ENCODE data around the gene SPINT1. TPM values are rescaled to one million over a fixed set of nuclear protein-coding genes. Genes with fewer than 3 reads are reported as not detected.

The SPINT1 gene
- total RNA-seq, 1 experiment from 2014 or later = 177 TPM

DNA sequence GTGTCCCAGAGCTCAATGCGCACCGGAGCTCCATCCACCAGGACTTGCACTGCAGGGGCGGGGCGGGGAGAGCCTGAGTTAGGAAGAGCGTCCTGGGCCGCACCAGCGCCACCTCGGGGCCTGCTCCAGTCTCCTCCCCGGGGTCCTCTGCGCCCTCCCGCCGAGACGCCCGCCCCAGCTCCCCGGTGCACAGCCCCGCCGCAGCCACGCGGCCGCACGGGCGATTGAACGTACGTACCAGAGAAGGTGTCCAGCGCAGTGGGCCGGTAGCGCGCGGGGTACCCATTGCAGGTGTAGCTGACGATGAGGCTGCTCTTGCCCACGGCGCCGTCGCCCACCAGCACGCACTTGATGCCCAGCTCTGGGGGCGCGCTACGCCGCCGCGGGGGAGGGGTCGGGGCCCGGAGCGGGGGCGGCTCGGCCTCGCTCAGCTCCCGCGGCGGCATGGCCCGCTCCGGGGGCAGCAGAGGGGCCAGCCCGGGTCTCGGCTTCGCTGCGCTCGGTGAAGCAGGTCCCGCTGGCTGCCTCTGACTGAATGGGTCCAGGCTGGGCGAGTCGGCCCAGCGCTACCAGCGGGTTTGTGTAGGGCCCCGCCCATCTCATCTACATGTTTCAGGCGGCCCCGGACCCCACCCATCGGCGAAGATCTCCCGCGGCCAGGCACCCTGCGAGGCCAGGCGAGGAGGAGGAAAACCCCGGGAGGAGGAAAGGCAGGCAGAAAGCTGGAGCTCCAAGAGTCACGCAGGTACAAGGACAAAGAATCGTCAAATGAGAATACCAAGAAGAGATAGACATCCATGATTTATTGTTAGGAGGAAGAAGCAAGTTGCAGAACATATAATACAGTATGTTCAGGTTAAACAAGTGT is 30.1 kb downstream of the SPINT1 start, which contains the start of gene RHOV:
Gene RHOV, minus strand, starts transcription at position 541 of the 868 bp plus-strand sequence. Its CDS starts 95 bp downstream, at position 446.
- intact Hi-C loops (cut with micrococcal nuclease) = no loop called here
- Histone ChIP-seq H3K9me3 (ENCODE audit: low read length) (no peaks in the 10 kb centered on the region), H2AFZ (ENCODE audit: low read length) (peak within 1 kb of the TSS; percentile 80), H3K27me3 (ENCODE audit: low read length) (no peaks in the 10 kb centered on the region), H3K4me2 (ENCODE audit: low read length) (peak within 1 kb of the TSS; percentile 94), H3K4me1 (ENCODE audit: insufficient read depth, low read length) (peaks cover 36% of the 10 kb centered on the region), H3K4me3 (ENCODE audit: low read length) (peak within 1 kb of the TSS; percentile 92), H3F3A (ENCODE audit: low read length, unreplicated experiment) (no peaks in the 10 kb centered on the region), H3K9ac (ENCODE audit: low read length) (peak within 1 kb of the TSS; percentile 96), H3K27ac (ENCODE audit: low read length) (peak within 1 kb of the TSS; percentile 95), H3K9me2 (replicated peaks; ENCODE audit: low read length) (no peaks in the 10 kb centered on the region), H3K36me3 (ENCODE audit: low read depth, low read length) (0 out of 2 replicates have a peak, but pooled peaks cover 3% of the 10 kb centered on the region), H3K79me2 (ENCODE audit: low read length) (peaks cover 28% of the 10 kb centered on the region), H4K20me1 (ENCODE audit: low read length) (peaks cover 6% of the 10 kb centered on the region; the same call in 1 of the 2 replicates)
- peak; percentile 89 for DNase-seq
- ATAC-seq = peak; percentile 90
- BruUV-seq (replicated peaks) = no TSS peak
- no peak for TF ChIP-seq EZH2 (IDR thresholded peaks at IDR 0.05; ENCODE audit: low read length, unreplicated experiment)
- TF ChIP-seq, protein P1, sequence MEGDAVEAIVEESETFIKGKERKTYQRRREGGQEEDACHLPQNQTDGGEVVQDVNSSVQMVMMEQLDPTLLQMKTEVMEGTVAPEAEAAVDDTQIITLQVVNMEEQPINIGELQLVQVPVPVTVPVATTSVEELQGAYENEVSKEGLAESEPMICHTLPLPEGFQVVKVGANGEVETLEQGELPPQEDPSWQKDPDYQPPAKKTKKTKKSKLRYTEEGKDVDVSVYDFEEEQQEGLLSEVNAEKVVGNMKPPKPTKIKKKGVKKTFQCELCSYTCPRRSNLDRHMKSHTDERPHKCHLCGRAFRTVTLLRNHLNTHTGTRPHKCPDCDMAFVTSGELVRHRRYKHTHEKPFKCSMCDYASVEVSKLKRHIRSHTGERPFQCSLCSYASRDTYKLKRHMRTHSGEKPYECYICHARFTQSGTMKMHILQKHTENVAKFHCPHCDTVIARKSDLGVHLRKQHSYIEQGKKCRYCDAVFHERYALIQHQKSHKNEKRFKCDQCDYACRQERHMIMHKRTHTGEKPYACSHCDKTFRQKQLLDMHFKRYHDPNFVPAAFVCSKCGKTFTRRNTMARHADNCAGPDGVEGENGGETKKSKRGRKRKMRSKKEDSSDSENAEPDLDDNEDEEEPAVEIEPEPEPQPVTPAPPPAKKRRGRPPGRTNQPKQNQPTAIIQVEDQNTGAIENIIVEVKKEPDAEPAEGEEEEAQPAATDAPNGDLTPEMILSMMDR (conservative IDR thresholded peaks at IDR 0.05; ENCODE audit: low read depth, low read length) = peak; percentile 63
- POLR2A ChIA-PET (ENCODE audit: unreplicated experiment) = interaction anchor here (0.6 to 0.9 kb wide), 7 partner anchors 12 to 309 kb away, joined by 3 to 6 read pairs (median 5); no protein-coding TSS in a partner anchor
- CTCF ChIA-PET = interaction anchor here (0.6 to 3.0 kb wide), 13 partner anchors 8 to 305 kb away, joined by 3 to 59 read pairs (median 5); partner anchors contain the start of genes GCHFR, RPUSD2 and VPS18

DNA sequence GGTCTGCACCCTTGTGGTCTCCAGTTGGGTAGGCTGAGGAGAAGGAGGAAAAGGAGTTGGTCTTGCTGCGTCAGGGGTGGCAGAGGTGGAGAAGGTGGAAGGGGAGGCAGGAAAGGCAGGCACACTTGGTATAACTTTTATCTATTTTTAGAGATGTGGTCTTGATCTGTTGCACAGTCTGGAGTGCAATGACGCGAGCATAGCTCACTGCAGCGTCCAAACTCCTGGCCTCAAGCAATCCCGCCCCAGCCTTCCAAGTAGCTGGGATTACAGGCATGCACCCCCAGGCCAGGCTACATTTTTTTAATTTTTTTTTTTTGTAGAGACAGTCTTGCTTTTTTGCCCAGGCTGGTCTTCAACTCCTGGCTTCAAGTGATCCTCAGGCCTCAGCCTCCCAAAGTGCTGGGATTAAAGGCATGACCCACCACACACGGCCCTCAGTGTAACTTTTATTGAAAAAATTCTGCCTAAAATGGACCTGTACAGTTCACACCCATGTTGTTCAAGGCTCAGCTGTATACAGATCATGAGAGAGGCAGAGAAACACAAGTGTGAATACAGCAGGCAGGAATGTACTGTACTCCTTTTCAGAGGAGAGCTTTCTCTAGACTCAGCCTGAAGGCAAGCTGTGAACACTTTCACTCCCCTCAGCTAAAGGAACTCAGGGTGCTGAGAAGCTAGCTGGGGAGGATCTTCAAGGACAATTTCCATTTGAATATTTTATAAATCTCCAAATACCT is 32.3 kb downstream of the SPINT1 start:
- Histone ChIP-seq H3K79me2 (ENCODE audit: low read length) (peaks cover 26% of the 10 kb centered on the region), H3K9me3 (ENCODE audit: low read length) (no peaks in the 10 kb centered on the region), H3F3A (ENCODE audit: low read length, unreplicated experiment) (no peaks in the 10 kb centered on the region), H4K20me1 (ENCODE audit: low read length) (peaks cover 6% of the 10 kb centered on the region; the same call in 1 of the 2 replicates), H3K27me3 (ENCODE audit: low read length) (no peaks in the 10 kb centered on the region), H3K4me2 (ENCODE audit: low read length) (no peak overlapping the region), H3K9ac (ENCODE audit: low read length) (no peak overlapping the region), H3K27ac (ENCODE audit: low read length) (peak overlapping the region; percentile 32; the same call in 1 of the 2 replicates), H3K4me3 (ENCODE audit: low read length) (no peak overlapping the region), H3K9me2 (replicated peaks; ENCODE audit: low read length) (no peaks in the 10 kb centered on the region), H3K4me1 (ENCODE audit: insufficient read depth, low read length) (peaks cover 42% of the 10 kb centered on the region), H3K36me3 (ENCODE audit: low read depth, low read length) (0 out of 2 replicates have a peak, but pooled peaks cover 3% of the 10 kb centered on the region), H2AFZ (ENCODE audit: low read length) (no peak overlapping the region)
- CTCF ChIA-PET = no interaction called here
- TF ChIP-seq EZH2phosphoT487 (IDR thresholded peaks at IDR 0.05; ENCODE audit: borderline replicate concordance, low read length) (no peak), EZH2 (IDR thresholded peaks at IDR 0.05; ENCODE audit: low read length, unreplicated experiment) (no peak)
- TF ChIP-seq, protein P1 (conservative IDR thresholded peaks at IDR 0.05; ENCODE audit: low read depth, low read length) = no peak
- POLR2A ChIA-PET (ENCODE audit: unreplicated experiment) = interaction anchor here (0.5 kb wide), 1 partner anchor 153 kb away, joined by 5 read pairs; no protein-coding TSS in a partner anchor
- BruUV-seq (replicated peaks) = no TSS peak
- no peak for ATAC-seq
- no peak for DNase-seq
- intact Hi-C loops (cut with micrococcal nuclease) = no loop called here
